Measurements from ENCODE around the gene BHLHA9.
A peak's percentile ranks its signal among the peaks of the same experiment; 100 is the strongest.

The BHLHA9 gene

GRCh38 chr17:1256699-1257098, 13.5 kb upstream of the BHLHA9 start:
- DNase-seq: no peak

DNA sequence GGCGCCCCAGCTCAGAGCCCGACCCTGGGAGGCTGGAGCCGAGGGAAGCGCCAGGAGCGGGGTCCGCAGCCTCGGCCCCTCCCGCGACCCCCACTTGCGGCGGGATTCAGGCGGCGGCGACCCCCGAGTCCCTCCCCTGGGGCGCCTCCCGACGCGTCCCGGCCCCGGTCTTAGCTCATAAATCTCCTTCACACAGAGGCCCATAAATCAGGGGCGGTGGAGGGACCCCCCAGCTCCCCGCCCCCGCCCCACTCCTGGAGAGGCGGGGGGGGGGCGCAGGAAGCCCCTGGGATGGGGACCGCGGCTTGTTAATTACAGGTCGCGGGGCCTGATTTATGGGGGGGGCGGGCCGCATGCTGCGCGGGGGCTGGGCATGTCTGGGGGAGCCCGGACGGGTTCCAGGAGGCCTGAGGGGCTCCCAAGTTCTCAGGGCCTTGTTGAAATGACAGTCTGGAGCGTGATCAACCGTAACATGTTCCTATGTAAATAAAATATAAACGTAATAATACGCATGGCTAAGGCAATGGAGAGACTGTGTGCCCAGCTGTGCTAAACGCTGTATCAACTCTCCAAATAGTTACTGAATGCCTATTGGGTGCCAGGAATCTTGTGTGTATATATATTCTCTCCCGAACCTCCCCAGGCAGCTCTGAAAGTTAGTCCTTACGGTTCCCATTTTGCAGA, 10.0 kb upstream of the BHLHA9 start:
- no peak for DNase-seq

DNA sequence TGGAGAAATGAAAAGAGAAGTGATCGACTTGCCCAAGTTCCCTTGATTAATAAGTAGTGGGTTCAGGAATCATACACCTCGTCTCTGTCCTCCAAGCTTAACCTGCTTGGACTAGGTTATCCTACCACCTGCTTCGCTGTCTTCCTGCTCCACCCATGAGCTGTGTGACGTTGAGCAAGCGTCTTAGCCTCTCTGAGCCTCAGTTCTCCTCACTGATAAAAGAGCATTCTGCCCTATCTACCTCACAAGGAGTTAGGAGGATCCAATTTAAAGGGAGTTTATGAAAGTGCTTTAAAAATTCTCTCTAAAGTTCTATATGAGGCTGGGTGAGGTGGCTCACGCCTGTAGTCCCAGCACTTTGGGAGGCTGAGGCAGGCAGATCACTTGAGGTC, 9.5 kb upstream of the BHLHA9 start:
- DNase-seq: no peak

- DNase-seq: no peak
These were observed 6.0 kb upstream of the BHLHA9 start for GRCh38 chr17:1264196-1264595.

DNA sequence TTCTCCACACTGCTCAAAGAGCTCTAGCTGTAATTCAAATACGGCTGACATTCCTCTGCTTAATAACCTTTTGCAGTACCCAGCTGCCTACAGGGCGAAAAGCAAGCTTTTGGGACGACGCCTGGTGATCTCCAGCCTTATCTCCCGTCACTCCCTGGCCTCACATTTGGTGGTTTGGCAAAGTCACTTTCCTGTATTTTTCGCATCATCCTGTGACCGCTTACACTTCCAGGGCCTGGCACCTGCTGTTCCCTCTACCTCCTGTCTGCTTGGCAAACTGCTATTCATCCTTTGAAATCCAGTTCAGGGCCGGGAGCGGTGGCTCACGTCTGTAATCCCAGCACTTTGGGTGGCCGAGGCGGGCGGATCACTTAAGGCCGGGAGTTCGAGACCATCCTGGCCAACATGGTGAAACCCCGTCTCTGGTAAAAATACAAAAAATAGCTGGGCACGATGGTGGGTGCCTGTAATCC, 2.7 kb upstream of the BHLHA9 start:
- DNase-seq: no peak

DNA sequence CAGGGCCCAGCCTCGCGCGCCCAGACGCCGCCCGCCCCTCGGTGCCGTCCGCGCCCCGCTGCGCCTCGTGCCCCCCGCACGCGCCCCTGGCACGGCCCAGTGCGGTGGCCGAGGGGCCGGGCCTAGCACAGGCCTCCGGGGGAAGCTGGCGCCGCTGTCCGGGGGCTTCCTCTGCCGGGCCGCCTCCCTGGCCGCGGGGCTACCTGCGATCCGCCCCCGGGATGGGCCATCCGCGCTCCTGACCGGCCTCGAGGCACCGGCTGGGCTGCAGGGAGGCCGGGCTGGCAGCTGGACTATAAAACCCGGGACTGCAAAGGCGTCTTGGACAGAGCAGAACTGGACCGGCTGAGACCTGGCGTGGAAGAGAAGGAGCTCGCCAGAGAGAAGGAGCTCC, 783 bp downstream of the BHLHA9 start:
- DNase-seq: no peak

GRCh38 chr17:1271441-1271840, 1.2 kb downstream of the BHLHA9 start:
- DNase-seq: no peak

- DNase-seq: no peak
These were observed 2.5 kb downstream of the BHLHA9 start for GRCh38 chr17:1272701-1273100.

- no peak for DNase-seq
These were observed 3.4 kb downstream of the BHLHA9 start for GRCh38 chr17:1273492-1274244.

DNA sequence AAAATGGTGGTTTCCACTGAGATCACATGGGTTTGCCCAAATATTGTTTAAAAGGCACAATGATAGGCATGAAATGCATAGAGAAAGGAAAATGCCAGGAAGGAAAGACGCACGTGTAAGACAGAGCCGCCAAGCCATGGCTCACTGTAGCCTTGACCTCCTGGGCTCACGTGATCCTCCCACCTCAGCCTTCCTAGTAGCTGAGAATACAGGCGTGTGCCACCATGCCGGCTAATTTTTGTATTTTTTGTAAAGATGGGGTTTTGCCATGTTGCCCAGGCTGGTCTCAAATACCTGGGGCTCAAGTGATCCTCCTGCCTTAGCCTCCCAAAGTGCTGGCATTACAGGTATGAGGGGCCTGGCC, 4.0 kb downstream of the BHLHA9 start:
- DNase-seq: no peak

GRCh38 chr17:1275205-1275961, 5.1 kb downstream of the BHLHA9 start:
- no peak for DNase-seq

DNA sequence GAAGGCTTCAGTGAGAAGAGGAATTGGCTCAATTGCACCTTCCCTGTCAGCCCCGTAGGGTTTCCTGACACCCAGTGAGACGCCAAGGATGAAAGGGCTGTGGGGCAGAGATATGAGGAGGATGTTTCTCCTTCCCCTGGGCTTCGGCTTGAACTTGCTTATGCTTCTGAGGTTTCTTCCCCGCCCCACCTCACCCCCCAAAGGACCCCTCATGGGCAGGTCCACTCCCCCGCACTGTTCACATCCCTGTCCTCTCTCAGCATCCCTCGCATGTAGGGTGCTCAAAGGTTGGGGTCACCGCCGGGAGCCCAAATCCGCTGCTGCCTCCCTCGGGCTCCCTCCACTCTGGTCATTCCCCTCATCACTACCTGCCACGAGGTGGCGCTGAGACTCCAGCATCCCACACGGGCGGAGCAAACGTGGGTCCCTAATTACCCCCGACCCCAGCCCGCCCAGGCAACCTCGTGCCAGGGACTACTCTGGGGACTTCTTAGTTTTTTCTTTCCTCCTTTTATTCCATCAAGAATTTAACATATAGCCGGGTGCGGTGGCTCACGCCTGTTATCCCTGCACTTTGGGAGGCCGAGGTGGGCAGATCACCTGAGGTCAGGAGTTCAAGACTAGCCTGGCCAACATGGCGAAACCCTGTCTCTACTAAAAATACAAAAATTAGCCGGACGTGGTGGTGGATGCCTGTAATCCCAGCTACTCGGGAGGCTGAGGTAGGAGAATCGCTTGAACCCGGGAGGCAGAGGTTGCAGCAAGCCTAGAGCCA, 5.9 kb downstream of the BHLHA9 start:
- DNase-seq: peak; percentile 69 to 75

GRCh38 chr17:1280652-1281051, 10.4 kb downstream of the BHLHA9 start:
- no peak for DNase-seq

- DNase-seq: peak; percentile 15 to 18
These were observed 16.3 kb downstream of the BHLHA9 start for GRCh38 chr17:1286379-1287106.

DNA sequence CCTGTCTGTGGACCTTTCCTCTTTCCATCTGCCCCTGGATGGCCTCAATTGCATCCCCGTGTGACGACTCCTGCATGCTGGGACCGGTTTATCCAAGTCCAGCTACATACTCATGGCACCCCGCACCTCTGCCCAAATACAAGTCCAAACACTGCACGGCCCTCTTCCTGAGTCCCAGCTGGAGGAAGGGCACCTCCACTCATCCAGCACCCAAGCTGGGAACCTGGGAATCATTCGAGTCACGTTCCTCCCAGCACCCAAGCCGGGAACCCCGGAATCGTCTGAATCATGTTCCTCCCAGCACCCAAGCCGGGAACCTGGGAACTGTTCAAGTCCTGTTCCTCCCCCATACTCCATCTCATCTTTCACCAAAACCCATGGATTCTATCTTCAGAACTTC, 19.5 kb downstream of the BHLHA9 start:
- no peak for DNase-seq

- no peak for DNase-seq
These were observed 20.4 kb downstream of the BHLHA9 start for GRCh38 chr17:1290676-1291075.

DNA sequence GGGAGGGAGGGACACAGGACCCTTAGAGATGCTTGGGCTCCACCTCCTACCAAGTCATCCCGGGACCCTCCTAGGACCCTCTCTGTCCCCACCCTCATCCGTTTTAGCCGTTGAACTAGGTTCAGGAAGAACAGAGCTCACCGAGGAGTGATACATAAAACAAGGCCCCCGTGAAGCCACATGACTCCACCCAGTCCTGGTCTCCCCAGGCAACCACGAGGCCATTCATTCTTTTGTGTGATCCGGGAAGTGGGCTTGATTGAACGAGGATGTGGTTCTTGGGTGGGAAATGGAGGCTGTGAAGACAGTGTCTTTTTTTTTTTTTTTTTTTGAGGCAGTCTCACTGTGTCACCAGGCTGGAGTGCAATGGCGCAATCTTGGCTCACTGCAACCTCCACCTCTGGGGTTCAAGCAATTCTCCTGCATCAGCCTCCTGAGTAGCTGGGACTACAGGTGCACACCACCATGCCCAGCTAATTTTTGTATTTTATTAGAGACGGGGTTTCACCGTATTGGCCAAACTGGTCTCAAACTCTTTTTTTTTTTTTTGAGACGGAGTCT, 24.0 kb downstream of the BHLHA9 start:
- DNase-seq: peak; percentile 89

DNA sequence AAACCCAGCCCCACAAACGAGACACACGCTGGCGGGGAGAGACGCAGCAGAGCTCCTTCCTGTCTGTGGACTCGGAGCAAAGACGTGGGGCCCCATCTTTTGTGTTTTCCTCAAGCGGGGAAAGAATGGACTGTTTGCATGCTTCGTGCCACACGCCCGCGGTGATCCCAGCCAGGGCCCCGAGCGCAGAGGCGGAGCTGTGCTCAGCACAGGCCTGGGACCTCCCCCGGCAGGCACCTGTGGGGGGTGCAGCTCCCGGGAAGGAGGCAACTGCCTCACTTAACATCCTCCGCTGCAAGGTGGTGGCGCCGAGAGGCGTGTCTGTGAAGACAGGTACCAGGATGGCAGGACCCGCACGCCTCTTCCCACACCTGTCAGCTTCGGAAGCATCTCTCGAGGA, 28.4 kb downstream of the BHLHA9 start:
- DNase-seq: peak in 1 of 2 donors; percentile 38

GRCh38 chr17:1299552-1300370, 29.5 kb downstream of the BHLHA9 start:
- no peak for DNase-seq

GRCh38 chr17:1300371-1300905, 30.2 kb downstream of the BHLHA9 start:
- no peak for DNase-seq

- DNase-seq: no peak
These were observed 31.3 kb downstream of the BHLHA9 start for GRCh38 chr17:1301546-1301945.
